Lower leg skin (tissue), 3 donors: ENCODE data around the gene SLFNL1.

Source experiments
- CTCF ChIP-seq, 3 donors: fragments of 450-650 bp; IDR thresholded peaks; one replicate each; pipeline ENCODE4 v1.5.1; 2016; ENCODE audit warnings: antibody characterized with exemption in 3 of 3, mild to moderate bottlenecking in 3 of 3, moderate library complexity in 2 of 3
- POLR2A ChIP-seq, 2 donors: fragments of 450-650 bp; IDR thresholded peaks; one replicate each; pipeline ENCODE4 v1.6.1; 2016 to 2017; ENCODE audit warnings: antibody characterized with exemption in 2 of 2, mild to moderate bottlenecking in 1 of 2, moderate library complexity in 1 of 2

- TF ChIP-seq CTCF (IDR thresholded peaks at IDR 0.05) (no peak), POLR2A (IDR thresholded peaks at IDR 0.05) (no peak)
Measured at GRCh38 chr1:41037116-41037903, 15.8 kb upstream of the SLFNL1 start.
